Measurements from ENCODE around the gene U2AF1L4.

DNA sequence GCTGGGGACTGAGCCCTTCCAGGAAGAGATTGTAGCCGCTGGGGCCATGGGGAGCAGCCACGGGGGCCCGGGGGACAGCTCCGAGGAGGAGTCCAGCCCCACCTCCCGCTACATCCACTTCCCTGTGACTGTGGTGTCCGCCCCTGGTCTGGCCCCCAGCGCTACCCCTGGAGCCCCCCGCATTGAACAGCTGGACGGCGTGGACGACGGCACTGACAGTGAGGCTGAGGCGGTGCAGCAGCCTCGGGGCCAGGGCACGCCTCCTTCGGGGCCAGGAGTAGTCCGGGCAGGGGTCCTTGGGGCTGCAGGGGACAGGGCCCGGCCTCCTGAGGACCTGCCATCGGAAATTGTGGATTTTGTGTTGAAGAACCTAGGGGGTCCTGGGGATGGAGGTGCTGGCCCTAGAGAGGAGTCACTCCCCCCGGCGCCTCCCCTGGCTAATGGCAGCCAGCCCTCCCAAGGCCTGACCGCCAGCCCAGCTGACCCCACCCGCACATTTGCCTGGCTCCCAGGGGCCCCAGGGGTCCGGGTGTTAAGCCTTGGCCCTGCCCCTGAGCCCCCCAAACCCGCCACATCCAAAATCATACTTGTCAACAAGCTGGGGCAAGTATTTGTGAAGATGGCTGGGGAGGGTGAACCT lies 12.6 kb downstream of the U2AF1L4 start:
- TF ChIP-seq POLR2AphosphoS5 (IDR thresholded peaks at IDR 0.05; ENCODE audit: low read depth, low read length), result peak; percentile 20; the same call in 1 of the 2 replicates
- TF ChIP-seq POLR2A (IDR thresholded peaks at IDR 0.05; ENCODE audit: low read depth, low read length), result no peak

All from GM12892 (cell line).